ENCODE results near the gene RXRA.
A peak's percentile ranks its signal among the peaks of the same experiment; 100 is the strongest.

RXRA gene

DNA sequence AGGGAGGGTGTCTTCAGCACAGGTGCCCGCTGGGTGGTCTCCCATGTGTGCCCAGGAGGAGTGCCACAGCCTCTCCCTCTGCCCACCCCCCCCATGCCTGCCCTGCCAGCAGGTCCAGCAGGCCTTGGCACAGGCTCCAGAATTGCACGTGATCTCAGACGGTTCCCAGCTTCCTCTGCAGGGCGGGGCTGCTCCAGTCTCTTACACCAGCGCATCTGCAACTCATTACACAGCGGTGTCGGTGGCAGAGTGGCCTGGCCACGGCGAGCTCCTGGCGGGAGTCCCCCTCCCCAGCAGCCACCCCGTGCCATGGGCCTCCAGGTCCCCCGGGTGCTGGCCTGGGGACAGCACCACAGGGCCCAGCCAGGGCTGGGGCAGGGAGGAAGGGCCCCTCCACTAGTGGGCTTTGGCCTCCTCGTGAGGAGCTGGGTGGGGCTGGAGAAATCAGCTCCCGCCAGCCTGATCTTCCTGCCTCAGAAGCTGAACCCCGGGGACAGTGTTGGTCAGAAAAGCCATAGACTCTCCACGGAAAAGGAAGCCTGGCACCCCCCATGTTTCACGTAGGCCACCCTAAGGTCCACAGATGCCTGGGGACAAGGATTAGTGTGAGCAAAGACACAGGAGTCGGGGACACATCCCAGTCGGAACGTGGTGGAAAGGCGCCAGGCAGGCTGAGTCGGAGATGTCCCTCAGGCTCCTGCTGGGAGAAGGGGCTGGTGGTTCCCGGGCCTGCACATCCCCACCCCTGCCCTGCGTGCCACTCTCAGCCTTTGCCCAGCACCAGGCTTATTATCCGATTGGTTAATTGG is 40.2 kb downstream of the RXRA start:
- TF ChIP-seq, protein P1, sequence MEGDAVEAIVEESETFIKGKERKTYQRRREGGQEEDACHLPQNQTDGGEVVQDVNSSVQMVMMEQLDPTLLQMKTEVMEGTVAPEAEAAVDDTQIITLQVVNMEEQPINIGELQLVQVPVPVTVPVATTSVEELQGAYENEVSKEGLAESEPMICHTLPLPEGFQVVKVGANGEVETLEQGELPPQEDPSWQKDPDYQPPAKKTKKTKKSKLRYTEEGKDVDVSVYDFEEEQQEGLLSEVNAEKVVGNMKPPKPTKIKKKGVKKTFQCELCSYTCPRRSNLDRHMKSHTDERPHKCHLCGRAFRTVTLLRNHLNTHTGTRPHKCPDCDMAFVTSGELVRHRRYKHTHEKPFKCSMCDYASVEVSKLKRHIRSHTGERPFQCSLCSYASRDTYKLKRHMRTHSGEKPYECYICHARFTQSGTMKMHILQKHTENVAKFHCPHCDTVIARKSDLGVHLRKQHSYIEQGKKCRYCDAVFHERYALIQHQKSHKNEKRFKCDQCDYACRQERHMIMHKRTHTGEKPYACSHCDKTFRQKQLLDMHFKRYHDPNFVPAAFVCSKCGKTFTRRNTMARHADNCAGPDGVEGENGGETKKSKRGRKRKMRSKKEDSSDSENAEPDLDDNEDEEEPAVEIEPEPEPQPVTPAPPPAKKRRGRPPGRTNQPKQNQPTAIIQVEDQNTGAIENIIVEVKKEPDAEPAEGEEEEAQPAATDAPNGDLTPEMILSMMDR (conservative IDR thresholded peaks at IDR 0.05; ENCODE audit: low read length) = no peak
- peak overlapping the region; percentile 29 for H3K4me3 ChIP-seq (ENCODE audit: low read length)
- DNase-seq (ENCODE audit: low read depth) = peak; percentile 94

DNA sequence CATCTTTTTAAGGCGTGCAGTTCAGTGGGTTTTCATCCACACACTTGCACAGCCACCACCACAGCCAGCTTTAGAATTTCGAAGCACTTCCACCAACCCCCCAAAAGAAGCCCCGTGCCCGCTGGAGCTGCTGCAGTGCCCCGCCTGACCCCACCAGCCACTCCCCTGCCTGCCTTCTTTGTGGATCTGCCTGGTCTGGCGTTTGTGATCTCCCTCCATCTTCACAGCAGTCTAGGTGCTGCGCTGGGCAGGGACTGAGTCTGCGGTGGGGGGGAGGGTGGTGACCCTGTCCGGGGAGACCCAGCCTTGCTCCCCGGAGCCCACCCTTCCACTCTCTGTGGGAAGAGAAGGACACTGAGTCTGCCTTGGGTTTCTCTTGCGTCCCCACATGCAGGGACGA is 40.8 kb downstream of the RXRA start:
- H3K4me3 ChIP-seq (ENCODE audit: low read length) = no peak overlapping the region
- TF ChIP-seq, protein P1 (conservative IDR thresholded peaks at IDR 0.05; ENCODE audit: low read length) = no peak
- no peak for DNase-seq (ENCODE audit: low read depth)

DNA sequence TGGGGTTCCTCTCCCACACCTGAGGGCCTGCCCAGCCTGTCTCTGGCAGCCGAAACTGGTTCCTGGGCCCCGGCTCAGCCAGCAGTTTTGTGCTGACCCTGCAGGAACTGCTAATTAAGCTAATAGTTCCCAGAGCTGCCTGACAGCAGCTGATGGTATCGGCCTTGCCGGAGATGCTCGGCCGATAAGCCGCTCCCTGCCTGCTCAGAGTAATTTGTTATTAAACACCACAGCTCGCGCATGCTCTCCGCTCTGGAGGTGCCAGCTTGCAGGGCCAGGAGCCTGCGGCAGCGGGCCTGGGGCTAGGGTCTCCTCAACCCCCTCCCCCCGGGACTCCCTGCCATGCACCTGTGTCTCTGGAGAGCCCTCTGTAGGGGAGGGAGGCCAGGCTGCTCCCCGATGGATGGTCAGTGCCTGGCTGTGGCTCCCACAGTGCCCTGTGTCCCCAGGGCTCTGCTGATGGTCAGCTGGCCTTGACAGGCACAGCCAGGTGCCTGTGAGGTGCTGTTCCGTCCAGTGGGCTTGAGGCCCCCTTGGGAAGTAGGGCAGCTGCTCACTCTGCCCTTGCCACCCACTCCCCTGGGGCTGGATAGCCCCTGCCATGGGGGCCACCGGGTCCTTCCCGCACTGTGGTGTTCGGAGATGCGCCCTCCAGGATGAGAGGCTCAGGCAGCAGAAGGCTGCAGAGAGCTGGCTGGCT is 41.7 kb downstream of the RXRA start:
- H3K4me3 ChIP-seq (ENCODE audit: low read length) = no peak overlapping the region
- no peak for DNase-seq (ENCODE audit: low read depth)
- TF ChIP-seq, protein P1 (conservative IDR thresholded peaks at IDR 0.05; ENCODE audit: low read length) = no peak

DNA sequence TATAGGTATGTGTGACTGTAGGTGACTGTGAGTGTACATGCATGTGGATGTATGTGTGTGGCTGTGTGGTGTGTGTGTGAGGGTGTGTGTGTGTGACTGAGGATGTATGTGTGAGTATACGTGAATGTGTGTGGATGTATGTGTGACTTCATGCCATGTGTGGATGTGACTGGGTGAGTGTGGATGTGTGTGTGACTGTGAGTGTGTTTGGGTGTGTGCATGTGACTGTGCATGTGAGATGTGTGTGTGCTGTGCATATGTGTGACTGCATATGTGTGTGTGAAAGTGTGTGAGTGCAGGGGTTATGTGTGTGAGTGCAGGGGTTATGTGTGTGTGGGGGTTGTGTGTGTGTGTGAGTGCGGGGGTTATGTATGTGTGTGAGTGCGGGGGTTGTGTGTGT is 42.3 kb downstream of the RXRA start:
- DNase-seq (ENCODE audit: low read depth) = no peak
- TF ChIP-seq, protein P1 (conservative IDR thresholded peaks at IDR 0.05; ENCODE audit: low read length) = no peak
- no peak overlapping the region for H3K4me3 ChIP-seq (ENCODE audit: low read length)

DNA sequence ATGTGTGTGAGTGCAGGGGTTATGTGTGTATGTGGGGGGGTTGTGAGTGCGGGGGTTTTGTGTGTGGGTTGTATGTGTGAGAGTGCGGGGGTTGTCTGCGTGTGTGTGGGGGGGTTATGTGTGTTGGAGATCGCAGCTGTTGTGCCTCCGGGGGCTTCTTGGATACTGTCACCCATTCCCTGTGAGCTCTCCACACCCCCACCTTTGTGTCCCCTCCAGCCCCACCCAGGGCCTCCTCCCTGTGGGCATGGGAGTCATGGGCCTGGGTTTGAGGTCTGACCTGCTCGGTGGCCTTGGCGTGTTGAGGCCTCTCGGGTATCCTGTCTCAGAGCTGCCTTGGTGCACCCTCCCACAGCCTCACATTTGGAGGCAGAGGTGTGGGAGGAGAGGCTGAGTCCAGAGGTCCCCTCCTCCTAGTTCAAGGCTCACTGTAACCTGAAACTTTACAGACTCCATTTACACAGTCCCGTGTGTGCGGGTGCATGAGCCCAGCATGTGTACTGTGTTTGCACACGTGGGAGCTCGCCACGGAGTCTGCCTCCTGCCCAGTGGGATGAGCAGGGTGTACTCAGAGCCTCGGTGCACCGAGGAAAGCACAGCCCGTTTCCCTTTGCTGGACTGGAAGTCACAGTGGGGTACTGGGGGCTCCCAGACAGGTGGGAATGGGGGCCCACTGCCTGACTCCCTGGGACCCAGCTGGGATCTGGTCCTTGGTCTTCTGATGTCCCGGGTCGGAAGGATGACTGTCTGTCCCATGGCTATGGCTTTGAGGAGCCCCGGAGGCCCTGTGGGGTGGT is 43.4 kb downstream of the RXRA start:
- H3K4me3 ChIP-seq (ENCODE audit: low read length) = no peak overlapping the region
- TF ChIP-seq, protein P1 (conservative IDR thresholded peaks at IDR 0.05; ENCODE audit: low read length) = no peak
- DNase-seq (ENCODE audit: low read depth) = no peak

DNA sequence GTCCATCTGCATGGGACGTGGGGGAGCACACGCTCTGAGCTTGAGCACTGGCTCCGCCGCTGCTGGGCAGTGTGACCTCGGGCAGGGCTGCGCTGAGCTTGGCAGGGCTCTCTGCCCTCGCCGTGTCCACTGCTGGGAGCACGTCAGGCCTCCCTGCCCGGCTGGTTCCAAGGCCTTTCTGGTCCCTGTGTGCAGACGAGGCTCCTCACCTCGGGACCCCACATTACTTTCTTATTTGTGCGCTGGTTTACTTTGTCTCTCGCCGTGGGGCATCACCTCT is 43.9 kb downstream of the RXRA start:
- DNase-seq (ENCODE audit: low read depth) = no peak
- no peak overlapping the region for H3K4me3 ChIP-seq (ENCODE audit: low read length)
- TF ChIP-seq, protein P1 (conservative IDR thresholded peaks at IDR 0.05; ENCODE audit: low read length) = no peak
